ENCODE data around the gene SPTSSB. TPM values are rescaled to one million over a fixed set of nuclear protein-coding genes. Genes with fewer than 3 reads are reported as not detected.

SPTSSB gene
- total RNA-seq, 1 experiment from 2014 or later, result 2.9 TPM

GRCh38 chr3:161413855-161414210 is 42.5 kb upstream of the SPTSSB start:
- no peak overlapping the region for H3K9ac ChIP-seq (ENCODE audit: low read length)
- no peaks in the 10 kb centered on the region for H3K9me2 ChIP-seq (ENCODE audit: insufficient read depth)
- H3K4me2 ChIP-seq (ENCODE audit: low read length), result no peak overlapping the region
- no peak overlapping the region for H3K4me3 ChIP-seq (replicated peaks in 1 of 2; ENCODE audit: low read depth in 1 of 2, low read length in 2 of 2)
- H3K79me2 ChIP-seq (ENCODE audit: insufficient read depth, low read length), result no peaks in the 10 kb centered on the region
- intact Hi-C loops (cut with micrococcal nuclease), result no loop called here
- no peak for TF ChIP-seq JUND (IDR thresholded peaks at IDR 0.05)
- TF ChIP-seq SRF (IDR thresholded peaks at IDR 0.05; ENCODE audit: low read depth), result no peak
- no peak for TF ChIP-seq FOSL1 (IDR thresholded peaks at IDR 0.05; ENCODE audit: low read depth)
- TF ChIP-seq EGR1 (IDR thresholded peaks at IDR 0.05; ENCODE audit: low read depth), result no peak
- TF ChIP-seq ATF3 (IDR thresholded peaks at IDR 0.05), result no peak
- no peak for TF ChIP-seq CEBPB (IDR thresholded peaks at IDR 0.05; ENCODE audit: low read depth)
- TF ChIP-seq CTCF (IDR thresholded peaks at IDR 0.05 in 2 of 3, conservative IDR thresholded peaks at IDR 0.05 in 1 of 3; ENCODE audit: borderline replicate concordance in 1 of 3, insufficient read depth in 1 of 3, low read depth in 2 of 3, low read length in 2 of 3), result no peak
- no peak for TF ChIP-seq EZH2phosphoT487 (IDR thresholded peaks at IDR 0.05; ENCODE audit: borderline replicate concordance)
- no peak for TF ChIP-seq SP1 (IDR thresholded peaks at IDR 0.05; ENCODE audit: low read depth)
- no peak for TF ChIP-seq SIN3A (IDR thresholded peaks at IDR 0.05; ENCODE audit: low read depth)
- H4K20me1 ChIP-seq (ENCODE audit: insufficient read depth), result no peaks in the 10 kb centered on the region
- H3K27ac ChIP-seq (ENCODE audit: low read depth, low read length), result no peak overlapping the region
- no peaks in the 10 kb centered on the region for H3K27me3 ChIP-seq (ENCODE audit: insufficient read depth, low read length)
- CTCF ChIA-PET, result interaction anchor here (1.4 kb wide), 1 partner anchor 139 kb away, joined by 4 read pairs; no protein-coding TSS in a partner anchor
- RAD21 ChIA-PET (ENCODE audit: low non-redundant PET in 1 of 2, low total read pairs in 2 of 2, uncharacterized antibody in 2 of 2, unreplicated experiment in 2 of 2), result interaction anchor here in 1 of 2 experiments (0.7 kb wide), 1 partner anchor 215 kb away, joined by 4 read pairs; no protein-coding TSS in a partner anchor
- no peaks in the 10 kb centered on the region for H3K4me1 ChIP-seq (ENCODE audit: control insufficient read depth in 1 of 2, insufficient read depth in 2 of 2, low read length in 2 of 2)
- no peaks in the 10 kb centered on the region for H3K9me3 ChIP-seq (ENCODE audit: control insufficient read depth in 1 of 2, insufficient read depth in 1 of 2, low read depth in 1 of 2, low read length in 2 of 2)
- DNase-seq (ENCODE audit: low read depth, low spot score), result no peak
- no peaks in the 10 kb centered on the region for H3K36me3 ChIP-seq (ENCODE audit: control insufficient read depth in 1 of 2, insufficient read depth in 2 of 2, low read length in 2 of 2)
- H2AFZ ChIP-seq (ENCODE audit: low read depth, low read length, poor library complexity, severe bottlenecking), result no peak overlapping the region
- no TSS peak for BruUV-seq (replicated peaks)
- POLR2A ChIA-PET, result no interaction called here
- ATAC-seq, result no peak
